ELR (cell line): ENCODE data around the gene DOCK3.
"Not testable (repeated sequence)": the region's sequence is repeated elsewhere in the genome, so short reads cannot be mapped to it uniquely, and the experiment has no call there.

ENCODE experiments used
- DNase-seq: peaks from one replicate; pipeline ENCODE4 v3.0.0-alpha.2; 2015; ENCODE audit warnings: low read depth

The DOCK3 gene

GRCh38 chr3:51224283-51224682 is 549.6 kb downstream of the DOCK3 start:
- no peak for DNase-seq

- DNase-seq: no peak
Observed at GRCh38 chr3:51224843-51225242, 550.1 kb downstream of the DOCK3 start.

- no peak for DNase-seq
Observed at GRCh38 chr3:51242939-51243338, 568.2 kb downstream of the DOCK3 start.

GRCh38 chr3:51243924-51244323 is 569.2 kb downstream of the DOCK3 start:
- DNase-seq: no peak

DNA sequence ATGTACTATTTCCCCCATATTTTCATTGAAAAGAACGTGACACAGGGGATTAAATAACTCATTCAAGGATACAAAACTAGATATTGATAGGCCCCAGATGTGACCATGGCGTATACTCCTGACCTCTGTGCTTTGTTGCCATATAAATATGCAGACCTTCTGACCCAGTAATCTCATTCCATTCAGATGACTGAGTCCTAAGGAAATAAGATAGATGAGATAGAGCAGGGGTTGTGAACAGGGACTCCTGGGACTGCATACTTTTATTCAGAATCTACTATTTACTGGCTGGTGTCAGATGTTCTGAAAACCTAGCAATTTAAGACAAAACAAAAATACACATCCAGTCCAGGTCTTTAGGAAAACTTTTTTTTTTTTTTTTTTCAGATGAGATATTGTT is 571.1 kb downstream of the DOCK3 start:
- no peak for DNase-seq

GRCh38 chr3:51257870-51258269 is 583.1 kb downstream of the DOCK3 start:
- no peak for DNase-seq

- DNase-seq: not testable (repeated sequence)
Observed at GRCh38 chr3:51264166-51264565, 589.4 kb downstream of the DOCK3 start.

GRCh38 chr3:51268132-51268531 is 593.4 kb downstream of the DOCK3 start:
- DNase-seq: no peak

- peak; percentile 22 for DNase-seq
Observed at GRCh38 chr3:51269466-51269865, 594.7 kb downstream of the DOCK3 start.

- DNase-seq: no peak
Observed at GRCh38 chr3:51270559-51270958, 595.8 kb downstream of the DOCK3 start.

GRCh38 chr3:51271172-51271571 is 596.4 kb downstream of the DOCK3 start:
- DNase-seq: no peak

- no peak for DNase-seq
Observed at GRCh38 chr3:51274052-51274451, 599.3 kb downstream of the DOCK3 start.

GRCh38 chr3:51275111-51275805 is 600.5 kb downstream of the DOCK3 start:
- no peak for DNase-seq

DNA sequence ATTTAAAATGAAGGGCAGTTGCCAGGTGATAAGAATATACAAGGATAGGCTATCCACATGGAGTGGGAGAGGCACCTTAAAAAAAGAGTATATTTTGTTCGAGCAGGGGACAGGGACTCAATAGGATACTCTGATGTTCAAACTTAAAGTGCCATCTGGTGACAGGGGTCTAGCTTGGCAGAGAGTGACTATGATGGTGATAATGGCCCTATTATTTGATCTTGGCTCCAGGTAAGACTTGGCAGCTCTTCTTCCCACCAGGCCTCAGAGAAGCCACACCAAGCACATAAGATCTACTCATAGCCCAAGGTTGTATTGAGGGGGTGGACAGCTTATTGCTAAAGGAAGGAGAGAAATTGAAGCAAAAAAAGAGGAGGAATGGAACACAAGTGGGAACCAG is 601.3 kb downstream of the DOCK3 start:
- DNase-seq: no peak

DNA sequence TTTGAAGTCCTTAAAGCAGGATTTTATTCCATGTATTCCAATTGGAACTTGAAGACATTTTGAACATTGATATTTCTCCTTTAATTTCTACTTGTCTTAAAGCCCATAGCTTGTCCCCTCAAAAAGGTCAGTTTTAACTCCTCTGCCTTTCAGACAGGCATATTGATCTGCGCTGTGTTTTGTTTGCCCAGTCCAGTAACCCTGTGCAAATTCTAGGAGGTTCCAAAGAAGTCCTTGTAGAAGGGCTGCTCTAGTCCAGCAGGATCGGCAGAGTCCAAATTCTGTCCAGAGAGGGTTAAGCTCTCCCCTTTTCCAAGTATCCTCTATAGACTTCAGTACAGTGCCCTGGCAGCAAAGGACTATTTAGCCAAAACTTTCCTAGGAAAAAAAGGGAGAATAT is 604.7 kb downstream of the DOCK3 start:
- no peak for DNase-seq

- no peak for DNase-seq
Observed at GRCh38 chr3:51280176-51280575, 605.4 kb downstream of the DOCK3 start.

DNA sequence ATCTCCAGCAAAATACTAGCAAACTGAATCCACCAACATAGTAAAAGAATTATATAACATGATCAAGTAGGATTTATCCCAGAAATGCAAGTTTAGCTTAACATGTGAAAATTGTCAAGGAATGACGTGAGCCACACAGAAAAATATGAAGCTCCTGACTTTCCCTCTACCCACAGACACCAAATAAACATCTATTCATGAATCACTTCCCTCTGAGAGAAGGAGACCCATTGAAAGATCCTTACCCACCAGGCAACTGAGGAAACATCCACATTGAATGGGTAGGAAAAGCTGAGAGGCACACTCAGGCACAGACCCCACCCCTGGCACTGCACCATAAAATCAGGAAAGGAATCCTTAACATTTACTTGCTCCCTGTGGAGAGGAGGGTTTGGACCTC is 608.2 kb downstream of the DOCK3 start:
- peak; percentile 49 for DNase-seq

GRCh38 chr3:51283421-51283820 is 608.7 kb downstream of the DOCK3 start:
- no peak for DNase-seq

GRCh38 chr3:51295625-51296024 is 620.9 kb downstream of the DOCK3 start:
- DNase-seq: no peak

DNA sequence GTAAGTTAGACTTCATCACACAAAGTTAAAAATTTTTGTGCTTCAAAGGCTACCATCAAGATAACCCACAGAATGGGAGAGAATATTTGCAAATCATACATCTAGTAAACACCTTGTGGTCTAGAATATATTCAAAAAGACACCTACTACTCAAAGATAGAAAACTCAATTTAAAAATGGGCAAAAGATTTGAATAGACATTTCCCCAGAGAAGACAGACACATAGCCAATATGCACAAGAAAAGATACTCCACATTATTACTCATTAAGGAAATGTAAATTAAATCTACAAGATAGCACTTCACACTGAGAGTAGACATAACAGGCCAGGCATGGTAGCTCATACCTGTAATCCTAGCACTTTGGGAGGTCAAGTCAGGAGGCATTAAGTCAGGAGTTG is 622.6 kb downstream of the DOCK3 start:
- no peak for DNase-seq

- no peak for DNase-seq
Observed at GRCh38 chr3:51304230-51304629, 629.5 kb downstream of the DOCK3 start.

GRCh38 chr3:51306093-51306492 is 631.4 kb downstream of the DOCK3 start:
- DNase-seq: no peak

GRCh38 chr3:51307458-51307857 is 632.7 kb downstream of the DOCK3 start:
- no peak for DNase-seq

GRCh38 chr3:51307945-51308607 is 633.3 kb downstream of the DOCK3 start:
- DNase-seq: not testable (repeated sequence)
